HG03521 (cell line): ENCODE results near the gene CDKN2A.

Source experiments
- ATAC-seq: cut with Tn5 transposase; IDR thresholded peaks from one replicate; pipeline ENCODE4 v1.9.1; 2021; ENCODE audit warnings: mild to moderate bottlenecking, moderate library complexity; ENCODE audit not compliant: unreplicated experiment

The CDKN2A gene

DNA sequence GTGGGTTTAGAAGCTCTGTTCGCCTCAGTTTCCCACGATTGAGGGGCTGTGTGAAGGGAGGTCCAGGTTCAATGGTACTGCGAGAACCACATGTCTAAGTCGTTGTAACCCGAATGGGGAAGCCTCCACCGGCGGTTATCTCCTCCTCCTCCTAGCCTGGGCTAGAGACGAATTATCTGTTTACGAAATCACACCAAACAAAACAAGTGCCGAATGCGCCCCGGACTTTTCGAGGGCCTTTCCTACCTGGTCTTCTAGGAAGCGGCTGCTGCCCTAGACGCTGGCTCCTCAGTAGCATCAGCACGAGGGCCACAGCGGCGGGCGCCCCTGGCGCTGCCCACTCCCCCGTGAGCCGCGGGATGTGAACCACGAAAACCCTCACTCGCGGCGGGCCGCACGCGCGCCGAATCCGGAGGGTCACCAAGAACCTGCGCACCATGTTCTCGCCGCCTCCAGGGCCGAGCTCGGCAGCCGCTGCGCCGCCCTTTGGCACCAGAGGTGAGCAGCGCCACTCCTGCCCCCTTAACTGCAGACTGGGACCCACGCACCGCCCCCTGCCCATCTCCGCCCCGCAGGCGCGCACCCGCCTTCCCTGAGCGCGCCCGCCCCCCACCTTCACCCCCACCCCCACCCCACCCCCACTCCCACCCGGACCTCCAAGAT lies at the start of gene CDKN2A:
CDKN2A (minus strand) TSS at position 500 of the 663 bp plus-strand sequence.
- ATAC-seq: peak; percentile 36

DNA sequence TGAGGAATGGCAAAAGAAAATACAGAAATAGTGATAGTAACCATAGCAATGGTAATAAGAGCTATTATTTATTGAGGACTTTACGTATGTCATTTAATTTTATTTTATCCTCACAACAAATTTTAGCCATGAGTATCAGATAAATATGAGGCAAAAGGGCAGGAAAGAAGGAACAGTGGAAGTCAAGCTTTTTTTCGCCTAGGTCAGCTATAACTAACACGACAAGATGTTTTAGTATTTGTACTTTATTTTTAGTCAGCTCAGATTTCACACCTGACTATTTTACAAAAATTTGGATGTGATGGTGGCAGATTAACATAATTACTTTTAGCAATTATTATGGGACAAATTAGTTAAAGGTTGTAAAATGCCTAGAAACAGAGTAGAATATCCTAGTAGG lies 49.7 kb upstream of the CDKN2A start:
- ATAC-seq: no peak

DNA sequence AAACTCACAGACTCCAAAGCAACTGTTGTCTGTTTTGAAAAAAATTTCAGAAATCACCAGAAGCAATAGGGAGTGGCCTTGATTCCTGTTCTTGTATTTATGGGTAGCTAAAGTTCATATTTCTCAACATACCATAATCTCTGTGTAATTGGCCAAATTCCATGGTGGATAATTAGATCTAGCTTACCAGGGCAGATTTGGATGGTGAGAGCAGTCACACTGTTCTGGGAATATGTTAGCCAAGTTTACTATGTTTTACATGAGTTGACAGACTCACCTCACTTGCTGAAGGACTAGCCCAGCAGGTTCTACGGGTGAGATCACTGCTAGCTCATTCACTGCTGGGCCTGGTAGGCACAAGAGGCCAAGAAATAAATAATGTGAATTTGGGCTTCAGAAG lies 47.6 kb upstream of the CDKN2A start:
- no peak for ATAC-seq

DNA sequence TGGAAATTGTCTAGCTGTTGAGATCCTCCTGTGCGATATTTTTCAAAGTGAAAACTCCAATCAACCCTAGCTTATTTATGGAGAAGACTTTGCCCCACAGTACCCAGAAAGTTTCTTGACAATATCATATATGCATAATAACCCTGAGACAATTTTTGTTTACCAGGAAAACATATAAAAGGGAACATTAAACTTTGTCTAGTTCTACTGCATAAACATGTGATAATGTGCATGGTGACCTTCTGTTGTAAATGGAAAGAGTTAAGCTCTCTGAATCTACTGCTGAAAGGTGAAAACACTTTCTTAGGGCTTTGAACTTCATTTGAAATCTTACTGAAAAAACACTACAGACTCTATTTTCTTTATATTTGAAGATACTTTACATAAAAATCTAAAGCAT lies 47.2 kb upstream of the CDKN2A start:
- ATAC-seq: no peak

DNA sequence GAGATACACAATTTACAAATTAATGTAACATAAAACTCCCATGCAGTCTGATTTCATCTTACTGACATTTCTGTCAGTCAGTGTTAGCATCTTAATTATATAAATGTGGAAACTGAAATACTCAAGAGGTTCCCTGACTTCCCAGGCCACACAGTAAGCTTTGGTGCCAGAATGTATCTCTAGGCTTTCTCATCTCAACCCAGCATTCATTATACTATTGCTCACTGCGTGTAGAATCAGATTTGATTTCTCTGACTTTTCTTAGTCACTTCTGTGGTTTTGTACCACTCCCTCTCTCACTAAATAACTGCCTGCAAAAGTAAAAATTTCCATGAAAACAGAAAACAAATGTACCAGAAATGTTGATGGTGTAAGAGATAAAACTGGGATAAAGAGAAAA lies 46.6 kb upstream of the CDKN2A start:
- ATAC-seq: no peak

DNA sequence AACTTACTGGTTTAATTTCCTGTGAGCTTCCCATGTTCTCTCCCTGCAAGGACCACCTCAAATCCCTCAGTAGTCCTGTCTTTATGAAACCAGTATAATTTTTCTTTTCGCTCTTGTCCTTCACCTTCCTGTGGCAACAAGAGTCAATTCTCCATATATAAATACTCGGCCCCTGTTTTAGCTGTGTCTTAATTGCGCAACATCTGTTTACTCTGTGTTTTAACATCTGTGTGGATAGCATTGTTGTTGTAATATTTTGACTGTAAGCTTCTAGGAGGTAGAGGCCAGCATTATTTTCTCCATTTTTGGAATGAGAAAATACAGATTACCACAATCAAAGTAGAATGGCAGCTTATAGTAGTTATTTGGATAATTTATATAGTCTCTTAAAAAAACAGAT lies 45.1 kb upstream of the CDKN2A start:
- no peak for ATAC-seq

DNA sequence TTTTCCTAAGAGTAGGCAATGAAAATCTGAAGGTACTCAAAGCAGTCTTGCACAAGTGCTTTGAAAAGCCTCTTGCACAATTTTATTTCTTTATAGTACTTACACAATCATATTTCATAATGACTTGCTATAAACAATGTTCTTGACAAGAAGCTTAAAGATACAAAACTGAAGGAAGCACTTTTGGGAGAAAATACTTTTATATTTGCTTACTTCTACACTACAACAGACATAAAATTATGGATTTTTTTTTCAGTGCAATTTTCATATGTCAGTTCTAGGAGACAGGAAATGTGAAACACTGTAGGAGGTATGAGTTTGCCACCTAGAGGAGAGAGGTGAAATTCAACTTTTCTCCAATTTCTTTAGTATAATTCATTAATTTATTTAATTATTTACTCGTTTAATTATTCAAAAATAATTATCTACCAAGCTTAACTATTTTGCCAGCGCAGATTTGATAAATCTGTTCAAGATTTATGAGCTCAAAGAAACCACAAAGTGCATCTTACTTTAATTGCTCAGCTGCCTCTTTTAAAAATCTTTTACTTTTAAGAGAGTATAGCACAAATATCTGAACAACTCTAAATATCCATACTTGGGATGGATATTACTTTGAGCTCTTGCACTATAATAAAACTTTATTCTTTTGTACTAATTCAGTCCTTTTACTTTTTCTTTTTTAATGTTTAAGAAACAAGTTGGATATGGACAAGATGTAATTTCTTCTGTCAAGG lies 43.9 kb upstream of the CDKN2A start:
- ATAC-seq: no peak

DNA sequence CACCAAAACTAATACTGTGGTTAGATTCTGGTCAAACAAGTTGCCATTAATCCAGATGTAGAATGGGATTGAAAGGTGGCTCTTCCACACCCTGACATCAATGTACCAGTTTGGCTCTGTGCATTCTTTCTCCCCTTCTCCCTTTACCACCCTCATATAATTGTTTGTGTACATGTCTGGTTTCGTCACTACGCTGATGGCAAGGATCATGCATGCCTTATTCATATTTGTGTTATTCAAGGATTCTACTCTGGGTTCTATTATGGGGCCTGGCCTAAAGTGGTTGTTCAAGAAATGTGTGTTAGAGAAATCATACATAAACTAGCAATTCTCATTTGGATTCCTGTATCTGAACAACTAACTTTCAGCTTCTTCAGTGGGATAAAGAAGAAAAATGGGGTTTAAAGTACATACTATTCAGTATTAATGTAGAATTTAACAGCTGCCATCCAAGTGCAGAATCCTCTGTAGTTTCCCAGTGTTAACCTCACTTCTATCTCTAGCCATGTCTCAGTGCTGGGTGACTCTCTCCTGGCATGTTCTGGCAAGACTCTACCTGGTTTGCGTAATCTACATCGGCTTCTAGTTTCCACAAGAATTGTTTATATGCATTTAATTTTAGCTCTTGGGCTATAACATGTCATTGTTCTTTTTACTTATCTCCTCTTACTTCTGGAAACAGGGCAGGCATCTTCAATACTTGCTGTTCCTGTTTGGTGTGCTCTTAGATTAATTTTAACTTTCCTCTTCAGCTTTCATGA lies 42.9 kb upstream of the CDKN2A start:
- no peak for ATAC-seq

DNA sequence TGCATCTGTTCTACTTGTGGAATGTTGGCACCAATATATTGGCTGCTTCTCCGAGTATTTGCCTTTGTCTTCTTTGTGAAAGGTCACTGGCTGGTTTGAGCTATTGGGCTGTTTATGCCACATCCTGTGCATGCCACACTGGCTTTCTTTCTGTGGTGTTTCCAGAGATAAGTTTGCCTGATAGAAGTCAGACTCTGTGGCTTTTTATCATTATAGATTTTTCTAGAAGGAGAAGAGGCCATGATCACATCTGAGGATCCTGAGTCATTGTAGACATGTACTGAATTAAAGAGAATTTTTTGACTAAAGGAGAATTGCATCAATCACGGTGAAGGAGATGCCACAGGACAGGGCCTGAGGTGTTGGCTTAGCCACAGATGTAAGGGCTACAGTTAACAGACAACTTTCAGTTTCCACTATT lies 41.4 kb upstream of the CDKN2A start:
- no peak for ATAC-seq

DNA sequence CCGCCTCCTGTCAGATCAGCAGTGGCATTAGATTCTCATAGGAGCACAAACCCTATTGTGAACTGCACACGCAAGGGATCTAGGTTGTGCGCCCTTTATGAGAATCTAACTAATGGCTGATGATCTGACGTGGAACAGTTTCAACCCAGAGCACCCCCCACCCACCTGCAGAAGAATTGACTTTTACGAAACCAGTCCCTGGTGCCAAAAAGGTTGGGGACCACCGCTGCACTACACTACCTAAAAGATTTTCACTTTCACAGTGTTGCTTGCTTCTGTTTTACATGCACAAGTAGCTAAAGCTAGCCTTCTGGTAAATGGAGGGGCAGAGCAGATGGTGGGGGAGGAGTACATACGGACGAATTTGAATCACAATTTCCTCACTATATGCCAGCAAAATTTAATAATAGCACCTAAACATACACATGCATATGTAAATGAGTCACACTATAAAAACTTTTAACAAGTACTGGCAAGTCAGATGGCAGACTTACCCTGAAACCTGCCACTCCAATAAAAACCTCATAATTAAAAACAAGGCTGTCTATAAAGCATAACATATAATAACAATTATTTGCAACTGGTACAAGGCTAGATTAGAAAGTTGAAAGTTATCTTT lies 38.9 kb upstream of the CDKN2A start:
- no peak for ATAC-seq

DNA sequence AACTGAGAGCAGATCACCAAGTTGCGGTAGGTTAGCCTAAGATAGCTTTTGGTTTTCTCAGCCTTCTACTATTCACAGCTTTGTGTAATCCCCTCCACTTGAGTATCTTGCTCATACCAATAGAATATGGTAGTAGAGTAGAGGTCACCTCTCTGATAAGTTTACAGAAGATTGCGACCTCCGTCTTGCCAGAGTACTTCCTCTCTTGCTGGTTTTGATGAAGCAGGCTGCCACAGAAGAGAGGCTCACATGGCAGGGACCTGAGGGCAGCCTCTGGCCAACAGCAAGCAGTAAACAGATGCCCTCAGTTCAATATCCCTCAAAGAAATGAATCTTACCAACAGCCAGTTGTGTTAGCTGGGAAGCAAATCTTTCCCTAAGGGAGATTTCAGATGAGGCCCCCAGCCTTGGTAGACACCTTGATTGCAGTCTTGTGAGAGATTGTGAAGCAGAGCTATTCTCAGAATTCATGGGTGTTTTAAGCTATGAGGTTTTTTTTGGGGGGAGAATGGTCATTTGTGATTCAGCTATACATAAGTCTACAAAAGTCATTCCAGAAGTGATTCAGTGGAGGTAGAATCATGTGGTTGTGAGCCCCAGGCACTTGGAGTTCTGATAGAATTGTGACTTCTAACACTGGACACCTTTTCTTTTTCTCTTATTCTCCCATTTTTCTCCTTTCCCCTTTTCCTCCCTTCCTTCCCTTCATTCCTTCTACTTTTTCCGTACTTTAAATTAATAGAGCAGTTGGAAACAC lies 37.6 kb upstream of the CDKN2A start:
- ATAC-seq: no peak

DNA sequence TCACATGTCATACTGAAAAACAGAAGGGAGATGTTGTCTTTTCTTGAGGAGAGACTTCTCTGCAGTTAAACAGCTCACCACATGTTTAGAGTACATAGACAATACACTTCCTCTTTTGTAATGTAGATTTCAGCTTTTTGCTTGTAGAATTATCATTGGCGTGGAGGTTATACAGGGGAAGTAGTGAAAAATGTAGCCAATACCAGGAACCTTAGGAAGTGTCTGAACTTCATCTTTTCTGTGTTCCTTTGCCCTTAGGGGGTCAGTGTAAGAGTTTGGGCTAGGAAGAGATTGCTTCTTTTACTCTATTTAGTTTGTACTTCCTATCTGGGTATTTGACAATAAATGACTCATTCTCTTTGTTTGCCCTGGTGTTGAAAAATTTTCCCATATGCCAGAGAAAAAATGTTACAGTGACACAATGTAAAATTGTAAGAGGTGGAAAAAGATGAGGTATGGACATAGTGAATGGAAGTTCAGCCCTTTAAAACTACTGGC lies 36.0 kb upstream of the CDKN2A start:
- peak; percentile 77 for ATAC-seq

DNA sequence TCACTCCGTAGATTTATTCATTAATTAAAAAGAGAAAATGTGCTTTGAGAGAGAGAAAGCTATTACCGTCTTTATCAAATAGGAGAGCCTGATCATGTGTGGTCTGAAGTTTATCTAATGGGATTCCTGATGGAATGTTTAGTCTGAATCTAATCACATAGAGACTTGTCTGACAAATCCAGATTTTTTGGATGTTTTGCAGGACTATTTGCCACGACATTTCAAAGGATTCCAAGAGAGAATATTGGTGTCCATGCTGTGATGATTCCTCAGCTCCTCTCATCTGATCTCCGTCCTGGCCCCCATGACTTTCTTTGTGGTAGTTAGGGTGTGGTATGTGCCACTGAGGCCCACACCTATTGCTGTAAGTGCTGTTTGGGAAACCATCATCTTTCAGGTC lies 35.0 kb upstream of the CDKN2A start:
- no peak for ATAC-seq

DNA sequence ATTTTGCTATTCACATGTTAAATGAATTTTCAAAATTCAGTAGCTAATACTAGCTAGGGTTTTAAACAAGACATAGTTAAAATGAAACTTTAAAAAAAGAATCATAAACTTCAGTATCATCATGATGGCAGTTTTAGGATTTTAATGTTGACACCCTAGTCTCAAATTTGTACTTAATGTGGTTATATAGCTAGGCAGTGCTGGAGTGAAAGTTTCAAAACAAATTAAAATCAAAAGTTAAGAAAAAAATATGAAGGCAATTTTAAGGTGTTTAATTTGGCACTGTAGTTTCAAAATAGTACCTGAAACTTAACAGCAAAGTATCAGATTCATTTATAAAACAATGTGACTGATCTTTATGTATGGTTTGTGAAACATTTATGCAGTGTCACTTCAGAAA lies 34.2 kb upstream of the CDKN2A start:
- ATAC-seq: no peak

DNA sequence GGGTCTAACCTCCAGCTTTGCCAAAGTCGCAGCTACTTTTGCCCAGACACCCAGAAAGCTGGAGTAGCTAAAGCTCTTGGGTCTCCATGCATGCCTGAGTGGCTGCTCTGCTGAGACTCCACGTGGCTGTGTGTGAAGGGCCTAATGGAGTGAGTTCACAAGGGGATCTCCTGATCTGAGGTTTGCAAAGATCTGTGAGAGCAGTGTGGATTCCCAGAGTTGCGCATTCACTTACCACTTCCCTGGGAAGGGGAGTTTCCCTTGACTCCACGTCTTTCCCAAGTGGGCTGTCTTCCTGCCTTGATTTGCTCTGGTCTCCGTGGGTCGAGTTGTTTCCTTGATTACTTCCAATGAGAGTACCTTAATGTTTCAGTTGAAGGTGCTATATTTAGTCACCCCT lies 32.5 kb upstream of the CDKN2A start:
- no peak for ATAC-seq

DNA sequence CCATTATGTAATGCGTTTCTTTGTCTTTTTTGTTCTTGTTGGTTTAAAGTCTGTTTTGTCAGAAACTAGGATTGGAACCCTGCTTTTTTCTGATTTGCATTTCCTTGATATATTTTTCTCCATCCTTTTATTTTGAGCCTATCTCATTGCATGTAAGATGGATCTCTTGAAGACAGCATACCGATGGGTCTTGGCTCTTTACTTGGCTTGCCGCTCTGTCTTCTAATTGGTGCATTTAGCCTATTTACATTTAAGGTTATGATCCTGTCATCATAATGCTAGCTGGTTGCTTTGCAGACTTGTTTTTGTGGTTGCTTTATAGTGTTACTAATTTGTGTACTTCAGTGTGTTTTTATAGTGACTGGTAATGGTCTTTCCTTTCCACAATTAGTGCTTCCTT lies 28.2 kb upstream of the CDKN2A start:
- no peak for ATAC-seq

DNA sequence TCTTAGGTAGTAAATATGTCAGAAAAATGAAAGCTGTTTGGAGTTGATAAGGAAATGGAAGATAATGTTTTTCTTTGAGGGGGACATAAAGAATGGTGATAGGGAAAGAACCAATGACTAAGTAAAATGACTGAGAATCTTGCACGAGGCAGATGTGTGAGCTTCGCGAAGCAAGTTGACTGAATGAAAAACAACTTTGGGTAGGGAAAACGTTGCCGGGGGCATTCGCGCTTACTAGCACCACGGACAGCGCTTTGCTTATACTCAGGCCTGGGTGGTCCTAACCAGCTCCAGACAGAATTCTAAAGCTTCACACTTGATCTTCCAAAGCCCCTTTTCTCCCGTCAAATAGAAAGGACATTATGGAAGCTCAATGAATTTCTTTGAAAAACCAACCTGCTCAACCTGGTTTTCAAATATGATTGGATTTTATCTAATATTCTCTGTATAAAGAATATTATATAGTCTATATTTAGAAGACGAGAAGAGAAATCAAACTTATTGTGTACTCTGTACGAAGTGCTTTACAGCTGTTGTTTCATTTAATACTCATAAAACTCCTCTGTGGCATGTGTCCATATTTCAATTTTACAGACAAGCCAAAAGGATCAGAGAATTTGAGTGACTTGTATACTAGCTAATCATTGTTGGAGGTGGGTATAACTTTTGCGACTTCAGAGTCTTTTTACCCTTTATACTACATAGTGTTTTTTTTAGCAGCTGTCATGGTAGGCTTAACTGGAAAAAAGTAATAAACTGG lies 16.9 kb upstream of the CDKN2A start:
- no peak for ATAC-seq

DNA sequence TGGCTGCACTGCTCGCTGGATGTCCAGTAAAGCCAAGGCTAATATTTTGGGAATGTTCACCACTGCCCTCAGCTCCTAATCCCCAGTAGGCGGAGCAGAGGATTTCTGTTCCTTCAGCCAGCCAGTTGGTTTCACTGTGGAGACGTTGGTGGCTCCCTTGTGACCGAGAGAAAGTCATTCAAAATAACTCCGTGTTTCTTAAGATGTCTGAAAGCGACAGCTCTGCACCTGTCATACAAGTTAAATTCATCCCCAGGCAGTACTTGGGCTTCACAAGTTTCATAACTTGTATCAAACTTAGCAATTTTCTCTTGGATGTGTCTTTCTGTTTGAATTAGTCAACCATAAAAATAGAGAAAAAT lies 15.3 kb upstream of the CDKN2A start:
- ATAC-seq: no peak

DNA sequence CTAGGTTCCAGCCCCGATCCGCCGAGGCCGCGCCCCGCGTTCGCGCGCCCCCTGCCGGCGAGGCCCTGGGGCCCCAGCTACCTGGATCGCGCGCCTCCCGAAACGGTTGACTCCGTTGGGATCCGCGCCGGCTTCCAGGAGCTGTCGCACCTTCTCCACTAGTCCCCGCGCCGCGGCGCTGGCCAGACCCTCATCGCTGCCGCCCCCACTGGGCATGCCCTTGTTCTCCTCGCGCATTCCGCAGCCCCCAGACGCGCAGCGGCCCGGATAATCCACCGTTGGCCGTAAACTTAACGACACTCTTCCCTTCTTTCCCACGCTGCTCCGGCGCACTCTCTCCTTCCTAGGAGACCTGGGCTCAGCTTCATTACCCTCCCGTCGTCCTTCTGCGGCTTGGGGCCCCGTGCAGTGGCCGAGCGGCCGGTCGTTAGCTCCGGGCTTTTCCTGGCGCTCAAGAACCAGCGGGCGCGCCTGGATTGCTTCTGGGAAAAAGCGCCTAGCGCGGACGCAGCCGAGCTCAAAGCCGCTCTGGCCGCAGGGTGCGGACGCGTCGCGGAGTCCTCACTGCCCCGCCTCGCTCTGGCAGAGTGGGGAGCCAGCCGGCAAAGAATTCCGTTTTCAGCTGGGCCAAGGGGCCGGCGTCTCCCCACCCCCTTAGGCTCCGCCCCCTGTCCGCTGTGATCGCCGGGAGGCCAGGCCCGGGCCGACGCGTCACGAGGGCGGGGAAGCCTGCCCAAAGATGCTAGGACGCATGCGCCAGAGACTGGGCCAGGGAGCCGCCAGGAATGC lies 14.7 kb upstream of the CDKN2A start, which contains the start of gene CDKN2B:
CDKN2B (minus strand) TSS at position 589 of the 789 bp plus-strand sequence; CDS start at position 237, 352 bp downstream.
- peak; percentile 91 for ATAC-seq
